ENCODE measurements around the gene TCF7L2. TPM values are rescaled to one million over a fixed set of nuclear protein-coding genes. Genes with fewer than 3 reads are reported as not detected.

TCF7L2 gene
- total and polyA plus RNA-seq, 12 donors, result 8.7 to 24.7 (median 14.8) TPM

GRCh38 chr10:112907893-112908292 lies 42.2 kb upstream of the TCF7L2 start:
- DNase-seq, result no peak
- intact Hi-C loops (cut with DNase I), result no loop called here
- 63 to 85% (median 77%) methylated on average over 6 of the region's 6 CpGs for WGBS, 4 donors
- no peaks in the 10 kb centered on the region for H3K9me3 ChIP-seq (replicated peaks in 1 of 3)
- peaks cover 0 to 3% of the 10 kb centered on the region in 2 donors for H3K4me1 ChIP-seq (replicated peaks in 1 of 2)
- no peaks in the 10 kb centered on the region for H3K36me3 ChIP-seq (replicated peaks in 1 of 2)
- no peak overlapping the region for H3K4me3 ChIP-seq
- no peaks in the 10 kb centered on the region for H3K27me3 ChIP-seq
- no peak overlapping the region for H3K27ac ChIP-seq
- TF ChIP-seq, protein P1, sequence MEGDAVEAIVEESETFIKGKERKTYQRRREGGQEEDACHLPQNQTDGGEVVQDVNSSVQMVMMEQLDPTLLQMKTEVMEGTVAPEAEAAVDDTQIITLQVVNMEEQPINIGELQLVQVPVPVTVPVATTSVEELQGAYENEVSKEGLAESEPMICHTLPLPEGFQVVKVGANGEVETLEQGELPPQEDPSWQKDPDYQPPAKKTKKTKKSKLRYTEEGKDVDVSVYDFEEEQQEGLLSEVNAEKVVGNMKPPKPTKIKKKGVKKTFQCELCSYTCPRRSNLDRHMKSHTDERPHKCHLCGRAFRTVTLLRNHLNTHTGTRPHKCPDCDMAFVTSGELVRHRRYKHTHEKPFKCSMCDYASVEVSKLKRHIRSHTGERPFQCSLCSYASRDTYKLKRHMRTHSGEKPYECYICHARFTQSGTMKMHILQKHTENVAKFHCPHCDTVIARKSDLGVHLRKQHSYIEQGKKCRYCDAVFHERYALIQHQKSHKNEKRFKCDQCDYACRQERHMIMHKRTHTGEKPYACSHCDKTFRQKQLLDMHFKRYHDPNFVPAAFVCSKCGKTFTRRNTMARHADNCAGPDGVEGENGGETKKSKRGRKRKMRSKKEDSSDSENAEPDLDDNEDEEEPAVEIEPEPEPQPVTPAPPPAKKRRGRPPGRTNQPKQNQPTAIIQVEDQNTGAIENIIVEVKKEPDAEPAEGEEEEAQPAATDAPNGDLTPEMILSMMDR (IDR thresholded peaks at IDR 0.05), result no peak
- TF ChIP-seq POLR2A (IDR thresholded peaks at IDR 0.05), result no peak

DNA sequence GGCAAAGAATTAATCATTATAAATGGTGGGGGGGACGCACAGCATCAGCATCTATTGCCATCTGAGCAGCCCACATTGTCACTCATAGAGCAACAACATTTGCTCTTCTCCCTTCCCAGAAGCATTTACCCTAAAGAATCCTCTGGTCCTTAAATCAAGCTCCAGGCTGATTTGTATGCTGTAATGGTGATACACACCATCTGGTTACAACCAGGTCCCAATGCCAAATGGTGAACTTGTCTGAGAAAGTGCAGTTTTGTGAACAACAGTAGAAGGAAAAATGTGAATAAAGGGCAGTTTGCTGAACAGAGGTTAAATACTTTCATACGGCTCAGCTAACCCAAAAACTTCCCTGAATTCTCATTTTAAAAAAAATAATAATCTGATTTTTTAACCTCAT lies 38.8 kb upstream of the TCF7L2 start:
- 75 to 78% (median 77%) methylated on average over 2 of the region's 2 CpGs for WGBS, 4 donors
- DNase-seq, result no peak
- Histone ChIP-seq H3K27me3 (no peaks in the 10 kb centered on the region), H3K4me3 (no peak overlapping the region), H3K27ac (no peak overlapping the region), H3K36me3 (replicated peaks in 1 of 2) (no peaks in the 10 kb centered on the region), H3K9me3 (replicated peaks in 1 of 3) (no peaks in the 10 kb centered on the region), H3K4me1 (replicated peaks in 1 of 2) (peaks cover 0 to 3% of the 10 kb centered on the region in 2 donors)
- TF ChIP-seq, protein P1 (IDR thresholded peaks at IDR 0.05), result no peak
- no peak for TF ChIP-seq POLR2A (IDR thresholded peaks at IDR 0.05)
- intact Hi-C loops (cut with DNase I), result no loop called here

DNA sequence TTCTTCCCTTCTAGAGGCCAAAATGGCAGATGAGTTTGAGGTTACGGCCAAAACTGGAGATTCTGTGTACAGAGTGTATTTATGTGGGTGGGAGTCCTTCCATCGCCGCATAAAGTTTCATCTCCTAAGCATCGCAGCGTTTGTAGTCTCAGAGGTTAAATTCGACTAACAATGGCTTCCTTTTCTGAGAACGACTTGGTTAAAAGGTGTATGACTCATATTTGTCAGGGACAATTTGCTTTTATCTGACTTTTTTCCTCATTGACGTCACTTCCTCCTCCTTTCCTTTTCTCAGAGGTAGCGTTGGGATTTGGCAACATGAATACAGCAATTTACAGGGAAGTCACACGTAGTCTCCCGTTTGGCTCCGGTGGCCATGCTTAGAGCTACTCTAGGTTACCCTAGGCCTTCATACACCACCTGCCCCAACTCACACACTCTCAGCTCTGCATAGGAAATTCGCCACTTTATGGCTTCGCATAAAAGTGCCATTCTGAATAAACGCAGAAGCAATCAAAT lies 37.6 kb upstream of the TCF7L2 start:
- no peak overlapping the region for H3K27ac ChIP-seq
- no peak for DNase-seq

GRCh38 chr10:112913255-112913654 lies 36.8 kb upstream of the TCF7L2 start:
- DNase-seq, result no peak
- intact Hi-C loops (cut with DNase I), result no loop called here
- Histone ChIP-seq H3K27me3 (no peaks in the 10 kb centered on the region), H3K4me3 (no peak overlapping the region), H3K9me3 (replicated peaks in 1 of 3) (no peaks in the 10 kb centered on the region), H3K36me3 (replicated peaks in 1 of 2) (no peaks in the 10 kb centered on the region), H3K27ac (no peak overlapping the region), H3K4me1 (replicated peaks in 1 of 2) (peaks cover 0 to 3% of the 10 kb centered on the region in 2 donors)
- no peak for TF ChIP-seq POLR2A (IDR thresholded peaks at IDR 0.05)
- TF ChIP-seq, protein P1 (IDR thresholded peaks at IDR 0.05), result no peak
- 85 to 100% (median 95%) methylated on average over 1 of the region's 1 CpG for WGBS, 4 donors

More for the DNA sequence above, 37.6 kb upstream of the TCF7L2 start:
- Histone ChIP-seq H3K36me3 (replicated peaks in 1 of 2) (no peaks in the 10 kb centered on the region), H3K4me1 (replicated peaks in 1 of 2) (peaks cover 0 to 3% of the 10 kb centered on the region in 2 donors), H3K9me3 (replicated peaks in 1 of 3) (no peaks in the 10 kb centered on the region), H3K4me3 (no peak overlapping the region), H3K27me3 (no peaks in the 10 kb centered on the region)
- TF ChIP-seq, protein P1 (IDR thresholded peaks at IDR 0.05), result no peak
- no peak for TF ChIP-seq POLR2A (IDR thresholded peaks at IDR 0.05)
- 66 to 76% (median 69%) methylated on average over 15 of the region's 15 CpGs for WGBS, 4 donors
- intact Hi-C loops (cut with DNase I), result no loop called here

Data from adrenal gland (tissue), 12 donors.